HG03045 (cell line): ENCODE results near the gene OLFM1.
"Not testable (repeated sequence)": the region's sequence is repeated elsewhere in the genome, so short reads cannot be mapped to it uniquely, and the experiment has no call there.

Experiments
- ATAC-seq: cut with Tn5 transposase; IDR thresholded peaks from one replicate; pipeline ENCODE4 v1.9.1; 2021; ENCODE audit warnings: mild to moderate bottlenecking, moderate library complexity; ENCODE audit not compliant: unreplicated experiment

The OLFM1 gene

DNA sequence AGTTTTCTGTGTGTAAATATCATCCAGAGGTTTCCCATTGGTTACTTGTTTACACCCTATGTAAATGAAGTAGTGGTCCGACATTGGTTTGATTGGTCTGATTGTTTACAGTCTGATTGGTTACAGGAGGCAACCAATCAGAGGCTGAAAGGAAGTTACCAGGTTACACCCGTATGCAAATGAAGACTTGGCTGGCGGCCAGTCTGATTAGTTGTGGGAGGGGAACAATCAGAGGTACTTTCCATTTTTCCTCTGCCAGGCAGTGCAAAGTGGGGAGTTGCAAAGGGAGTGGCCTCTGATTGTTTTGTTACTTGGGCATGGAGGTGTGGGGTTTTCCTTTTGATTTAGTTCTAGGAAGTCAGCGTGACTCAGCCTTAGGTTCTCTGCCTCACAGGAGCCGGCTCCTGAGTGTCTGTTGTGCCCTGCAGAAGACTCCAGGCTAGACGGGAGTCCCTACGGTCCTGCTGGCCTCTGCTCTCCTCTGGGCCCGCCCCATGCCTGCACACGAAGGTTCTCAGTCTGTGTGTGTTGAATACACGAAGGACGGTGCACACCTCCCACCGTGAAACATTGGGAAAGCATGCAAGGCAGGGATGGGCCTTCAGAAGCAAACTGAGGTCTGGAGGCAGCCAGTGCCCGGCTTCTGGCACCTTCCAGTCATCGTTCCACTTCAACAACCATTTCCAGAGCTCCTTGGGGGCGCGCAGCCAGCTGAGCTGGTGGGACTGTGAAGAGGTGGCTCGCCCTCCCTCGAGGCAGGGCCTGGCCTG is 42.9 kb downstream of the OLFM1 start:
- no peak for ATAC-seq

DNA sequence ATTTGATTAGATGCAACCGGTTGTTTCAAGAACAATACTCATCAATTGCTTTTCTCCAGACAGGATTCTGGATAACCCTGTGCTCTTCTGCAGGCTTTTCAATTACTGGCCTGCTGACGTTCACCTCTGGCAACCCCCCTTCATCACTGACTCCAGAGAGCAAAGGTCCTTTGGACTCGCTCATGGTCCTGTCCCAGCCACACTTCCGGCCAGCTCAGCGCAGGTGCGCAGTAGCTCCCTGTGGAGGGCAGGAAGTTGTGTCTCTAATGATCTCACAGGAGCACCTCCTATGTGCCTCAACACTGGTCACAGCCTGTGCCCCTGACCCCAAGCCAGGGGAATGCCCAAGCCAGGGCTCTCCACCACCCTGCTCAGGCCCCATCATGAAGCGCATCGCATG is 44.0 kb downstream of the OLFM1 start:
- ATAC-seq = no peak

DNA sequence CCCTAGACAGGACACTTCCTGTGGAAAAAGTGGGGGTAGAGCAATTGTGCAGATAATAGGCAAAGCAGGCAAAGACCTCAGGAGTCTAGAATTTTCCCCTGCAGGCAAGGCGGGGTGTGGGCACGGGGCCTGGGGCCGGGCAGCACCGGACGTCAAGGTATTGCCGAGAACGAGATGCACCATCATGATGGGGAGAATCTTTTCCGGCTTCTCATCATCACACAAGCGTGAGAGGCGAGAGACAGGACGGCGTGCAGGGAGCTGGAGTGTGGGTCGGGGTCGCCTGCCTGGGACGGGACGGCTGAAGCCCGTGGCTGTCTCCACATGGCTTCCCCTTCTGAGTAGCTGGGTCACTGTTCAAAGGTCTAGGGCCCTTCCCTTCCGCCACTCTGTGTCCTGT is 44.5 kb downstream of the OLFM1 start:
- ATAC-seq = no peak

DNA sequence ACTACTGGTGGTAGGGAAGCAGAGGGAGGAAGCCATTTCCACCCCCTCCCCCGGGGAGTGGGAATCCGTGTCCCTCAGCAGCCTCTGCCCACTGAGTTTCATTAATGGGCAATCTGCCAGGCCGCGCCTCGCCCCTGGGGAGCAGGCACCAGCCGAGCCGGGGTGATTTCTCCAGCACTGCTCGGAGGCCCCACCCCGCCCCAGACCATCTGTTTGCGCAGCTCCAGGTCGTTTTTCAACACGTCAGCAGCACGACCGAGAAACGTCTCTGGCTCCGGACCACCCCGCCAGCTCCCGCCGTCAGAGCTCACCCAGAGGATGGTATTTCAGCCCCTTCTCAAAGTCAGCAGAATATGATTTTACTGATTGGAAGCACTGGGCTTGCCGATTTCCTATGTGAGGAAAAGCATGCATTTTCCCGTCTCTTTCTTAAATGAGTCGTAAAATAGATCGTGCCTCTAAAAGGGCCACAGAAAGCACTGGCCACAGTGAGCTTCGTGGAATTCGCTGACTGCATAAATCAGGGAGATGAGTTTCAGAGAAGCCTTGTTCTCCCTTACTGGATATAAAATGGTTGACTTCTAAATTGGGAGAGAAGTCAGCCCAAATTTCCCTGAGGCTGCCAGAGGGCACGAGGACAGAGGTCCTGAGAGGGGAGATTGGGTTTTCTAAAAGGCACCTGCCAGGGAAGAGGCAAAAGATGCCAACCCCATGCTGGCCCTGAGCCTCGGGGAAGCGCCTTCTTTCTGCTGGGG is 47.0 kb downstream of the OLFM1 start:
- ATAC-seq = no peak

DNA sequence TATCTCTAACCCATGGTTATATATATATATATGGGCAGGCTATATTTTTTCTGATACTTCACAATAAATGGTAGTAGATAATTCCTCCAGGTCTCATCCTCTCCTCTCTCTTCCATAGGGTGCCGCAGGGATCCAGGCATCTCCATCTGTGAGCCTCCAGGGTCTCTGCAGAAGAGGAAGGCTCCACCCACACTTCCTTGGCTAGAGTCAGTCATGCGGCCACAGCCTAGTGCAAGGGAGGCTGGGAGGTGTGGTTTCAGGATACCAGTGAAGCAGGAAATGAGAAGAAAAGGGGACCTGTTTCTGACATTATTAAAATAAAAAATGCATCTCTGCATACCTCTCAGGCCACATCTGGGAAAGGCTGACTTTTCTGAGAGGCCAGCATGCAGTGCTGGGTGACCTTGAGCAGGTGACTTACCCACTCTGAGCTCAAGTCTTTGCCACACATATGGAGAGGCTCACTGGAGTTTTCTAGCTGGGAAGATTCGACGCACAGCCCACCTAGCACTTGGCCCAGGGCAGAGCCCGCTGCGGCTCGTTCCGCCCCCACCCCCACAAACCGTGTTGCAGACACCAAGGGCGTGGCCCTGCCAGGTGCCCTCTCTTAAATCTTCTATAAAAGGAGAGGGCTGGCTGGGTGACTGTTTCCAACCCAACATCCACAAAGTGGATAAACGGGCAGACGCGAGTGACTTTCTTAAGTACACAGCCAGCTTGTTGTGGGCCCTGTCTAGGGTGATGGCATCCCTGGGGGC is 47.9 kb downstream of the OLFM1 start:
- ATAC-seq = no peak

DNA sequence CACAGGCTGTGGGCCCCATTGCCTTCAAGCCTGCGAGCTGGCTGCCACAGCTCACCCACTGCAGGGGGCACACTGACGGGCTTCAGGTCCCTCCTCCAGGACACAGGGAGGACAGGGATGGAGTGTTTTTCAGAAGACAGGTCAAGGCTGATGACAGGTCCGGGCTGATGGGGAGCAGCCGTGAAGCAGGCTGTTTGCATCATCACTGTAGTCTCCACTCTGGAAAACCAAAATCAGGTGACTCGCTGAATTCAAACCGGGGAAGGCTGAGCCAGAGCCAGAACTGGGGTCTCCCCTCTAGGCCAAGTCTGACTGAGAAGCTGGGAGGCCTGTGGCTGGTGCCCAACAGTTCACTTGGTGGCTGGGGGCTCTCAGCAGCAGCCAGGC is 48.5 kb downstream of the OLFM1 start:
- no peak for ATAC-seq

DNA sequence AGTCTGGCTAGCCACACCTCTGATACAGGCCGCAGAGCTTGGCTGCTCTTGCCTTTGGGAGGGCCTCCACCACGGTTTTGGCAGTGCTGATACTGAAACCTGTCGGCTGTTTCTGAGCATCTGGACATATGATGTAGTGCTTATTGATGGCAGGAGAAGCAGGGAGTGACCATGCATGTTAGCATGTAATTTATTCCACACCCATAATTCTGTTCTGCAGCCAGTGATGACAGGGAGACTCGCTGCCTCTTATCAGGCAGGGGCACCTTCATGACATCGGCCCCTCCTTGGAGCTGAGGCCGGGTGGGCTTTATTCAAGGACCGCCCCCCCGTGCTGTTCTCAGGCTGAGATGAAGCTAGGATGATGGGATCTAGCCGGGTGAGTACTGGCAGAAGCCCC is 49.0 kb downstream of the OLFM1 start:
- no peak for ATAC-seq

DNA sequence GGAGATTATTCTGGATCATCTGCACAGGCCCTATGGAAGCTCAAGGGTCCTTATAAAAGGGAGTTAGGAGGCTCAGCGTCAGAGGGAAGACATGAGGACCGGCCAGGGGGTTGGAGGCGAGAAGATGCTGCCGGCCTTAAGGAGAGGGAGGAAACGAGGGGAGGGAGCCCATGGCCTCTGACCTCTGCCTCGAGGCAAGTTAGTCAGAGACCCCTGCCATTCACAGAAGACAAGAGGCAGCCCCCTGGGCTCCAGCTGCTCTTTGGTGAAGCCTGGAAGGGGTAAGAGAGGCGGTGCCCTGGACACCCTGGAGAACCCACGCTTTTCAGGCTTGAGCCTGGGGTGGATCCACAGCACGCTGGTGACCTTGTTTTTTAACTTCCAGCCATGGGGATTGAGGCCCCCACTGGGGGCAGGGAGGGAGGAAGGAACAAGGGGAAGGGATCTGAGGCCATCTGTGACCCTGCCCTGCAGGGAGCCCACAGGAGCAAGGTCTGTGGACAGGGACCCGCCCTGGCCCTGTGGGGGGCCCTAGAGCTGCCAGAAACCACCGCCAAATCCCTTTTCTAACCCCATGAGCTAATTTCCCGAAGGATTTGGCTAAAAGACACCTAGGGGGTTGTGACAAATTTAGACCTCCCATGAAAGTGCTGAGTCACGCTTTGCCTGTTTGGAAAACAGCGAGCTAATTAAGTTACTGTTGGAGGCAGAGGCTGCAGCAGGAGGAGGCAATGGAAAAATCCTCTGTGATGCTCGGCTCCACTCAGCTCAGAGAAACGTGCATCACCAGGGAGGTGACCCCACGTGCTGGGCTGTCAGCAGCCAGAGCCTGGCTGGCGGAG is 49.7 kb downstream of the OLFM1 start:
- no peak for ATAC-seq

DNA sequence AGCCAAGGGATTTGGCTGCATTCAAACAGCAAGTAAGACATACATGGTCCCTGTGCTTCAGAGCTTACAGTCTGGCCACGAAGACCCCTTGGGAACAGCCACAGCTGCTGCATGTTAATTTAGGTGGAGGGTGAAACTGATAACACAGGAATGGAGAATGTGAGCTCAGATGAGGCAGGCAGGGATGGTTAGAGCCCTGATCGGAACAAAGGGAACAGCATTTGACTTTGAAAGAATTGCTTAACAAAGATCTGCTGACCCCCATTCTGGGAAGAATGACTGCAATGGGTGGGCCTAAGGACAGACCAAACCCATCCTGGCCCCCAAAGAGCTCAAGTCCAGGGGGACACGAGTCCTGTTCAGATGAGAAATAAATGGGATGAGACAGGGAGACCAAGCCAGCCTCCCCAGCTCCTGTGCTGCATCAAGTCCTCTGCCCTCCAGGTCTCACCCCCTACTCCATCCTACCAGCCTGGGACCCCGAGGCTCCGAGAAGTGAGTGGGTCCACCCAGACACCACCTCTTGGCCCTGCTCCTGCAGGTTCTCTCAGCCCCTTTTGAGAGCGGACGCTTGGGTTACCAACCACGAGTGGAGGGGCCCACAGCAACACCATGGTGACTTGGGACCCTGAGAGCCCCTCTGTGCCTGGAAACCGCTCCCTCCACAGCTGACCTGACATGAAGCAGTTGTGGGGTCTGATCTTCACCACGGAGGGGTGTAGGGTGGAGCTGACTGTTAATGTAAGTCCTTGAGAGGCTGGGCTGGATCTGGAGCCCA is 50.8 kb downstream of the OLFM1 start:
- ATAC-seq = no peak

DNA sequence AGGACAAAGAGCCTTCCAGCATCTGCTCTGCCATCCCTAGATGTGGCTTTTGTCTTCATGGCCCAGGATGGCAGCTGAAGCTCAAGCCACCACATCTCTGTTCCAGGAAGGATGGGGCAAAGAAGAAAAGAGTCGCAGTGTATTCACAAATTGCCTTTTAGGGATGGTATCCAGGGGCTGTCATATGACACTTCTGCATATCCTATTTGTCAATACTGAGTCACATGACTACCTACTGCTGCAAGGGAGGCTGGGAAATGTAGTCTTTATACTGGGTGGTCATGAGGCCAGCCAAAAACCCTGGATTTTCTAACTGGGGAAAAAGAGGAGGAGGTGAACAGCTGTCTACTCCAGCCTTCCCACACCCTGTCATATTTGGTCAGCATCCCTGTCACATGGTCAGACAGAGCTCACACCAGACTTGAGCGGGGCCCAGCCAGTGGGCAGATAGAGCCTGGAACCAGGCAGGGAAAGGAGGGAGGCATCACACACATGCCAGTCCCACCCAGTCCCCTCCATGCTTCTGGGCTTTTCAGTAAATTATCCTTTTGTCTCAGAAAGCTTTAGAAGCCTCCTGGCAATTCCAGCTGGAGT is 52.0 kb downstream of the OLFM1 start:
- ATAC-seq = no peak

DNA sequence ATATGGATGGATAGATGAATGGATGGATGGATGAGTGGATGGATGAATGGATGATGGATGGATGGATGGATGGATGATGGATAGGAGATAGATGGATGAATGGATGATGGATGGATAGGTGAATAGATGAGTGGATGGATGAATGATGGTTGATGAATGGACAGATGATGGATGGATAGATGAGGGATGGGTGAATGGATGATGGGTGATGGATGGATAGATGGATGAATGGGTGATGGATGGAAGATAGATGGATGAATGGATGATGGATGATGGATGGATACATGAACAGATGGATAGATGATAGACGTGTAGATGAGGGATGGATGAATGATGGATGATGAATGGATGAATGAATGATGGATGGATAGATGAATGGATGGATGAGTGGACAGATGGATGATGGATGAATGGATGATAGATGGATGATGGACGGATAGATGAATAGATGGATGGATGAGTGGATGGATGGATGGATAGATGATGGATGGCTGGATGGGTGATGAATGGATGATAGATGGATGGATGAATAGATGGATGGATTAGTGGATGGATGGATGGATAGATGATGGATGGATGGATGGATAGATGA is 53.8 kb downstream of the OLFM1 start:
- no peak for ATAC-seq

DNA sequence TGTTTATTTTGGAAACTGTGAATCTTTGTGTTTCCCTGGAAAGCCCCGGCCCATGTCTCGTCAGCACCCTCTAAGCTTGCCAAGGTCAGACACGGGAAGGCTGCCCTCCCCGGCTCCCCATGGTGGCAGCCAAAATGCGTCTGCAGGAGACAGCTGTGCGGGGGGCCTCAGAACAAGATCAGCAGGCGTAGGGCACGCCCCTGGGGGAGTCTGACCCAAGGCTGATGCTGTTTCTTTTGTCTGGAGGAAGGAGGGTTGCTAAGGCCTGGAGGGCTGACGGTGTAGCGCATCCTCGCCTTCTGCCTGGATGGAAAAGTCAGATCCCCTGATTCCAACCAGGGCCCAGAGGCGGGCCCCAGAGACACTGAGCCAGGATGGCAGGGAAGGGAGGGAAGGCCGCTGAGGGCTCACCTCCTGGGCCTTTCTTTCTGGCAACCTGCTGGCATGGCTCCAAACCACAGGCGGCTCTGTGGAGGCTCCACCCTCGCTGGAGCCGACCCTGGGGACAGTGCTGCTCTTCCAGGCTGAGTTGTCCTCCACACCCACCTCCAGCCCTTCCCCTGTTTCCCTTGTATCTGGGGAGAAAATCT is 57.2 kb downstream of the OLFM1 start:
- no peak for ATAC-seq

DNA sequence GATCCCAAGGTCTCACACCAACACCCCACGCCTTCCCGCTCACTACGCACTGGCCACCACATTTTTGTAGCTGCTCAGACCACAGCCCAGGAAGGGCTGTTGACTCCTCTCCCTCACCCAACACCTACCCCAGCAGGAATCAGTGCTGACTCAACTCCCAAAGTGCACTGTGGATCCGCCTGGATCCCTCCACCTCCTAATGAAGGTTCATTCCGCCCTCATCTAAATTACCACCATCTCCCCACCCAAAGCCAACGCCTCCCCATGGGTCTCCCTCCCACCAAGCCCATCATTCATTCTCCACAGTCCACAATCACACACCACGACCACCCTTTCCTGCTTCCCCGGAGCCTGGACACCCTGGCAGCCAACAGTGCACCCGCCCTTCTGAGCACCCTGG is 57.8 kb downstream of the OLFM1 start:
- no peak for ATAC-seq

DNA sequence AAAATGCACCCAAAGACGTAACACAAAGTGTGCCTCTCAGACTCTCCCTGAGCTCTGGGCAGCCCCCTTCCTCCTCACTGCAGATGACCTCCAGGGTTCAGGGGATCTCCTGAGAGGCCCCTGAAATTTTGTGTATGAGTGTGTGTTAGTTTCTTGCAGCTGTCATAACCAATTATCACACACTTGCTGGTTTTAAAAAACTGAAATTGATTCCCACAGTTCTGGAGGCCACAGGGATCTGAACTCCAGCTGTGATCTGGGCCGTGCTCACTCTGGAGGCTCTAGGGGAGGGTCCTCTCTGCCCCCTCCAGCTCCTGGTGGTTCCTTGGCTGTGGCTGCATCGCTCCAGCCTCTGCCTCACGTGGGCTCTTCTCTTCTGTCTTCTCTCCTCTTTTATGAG is 58.8 kb downstream of the OLFM1 start:
- no peak for ATAC-seq

DNA sequence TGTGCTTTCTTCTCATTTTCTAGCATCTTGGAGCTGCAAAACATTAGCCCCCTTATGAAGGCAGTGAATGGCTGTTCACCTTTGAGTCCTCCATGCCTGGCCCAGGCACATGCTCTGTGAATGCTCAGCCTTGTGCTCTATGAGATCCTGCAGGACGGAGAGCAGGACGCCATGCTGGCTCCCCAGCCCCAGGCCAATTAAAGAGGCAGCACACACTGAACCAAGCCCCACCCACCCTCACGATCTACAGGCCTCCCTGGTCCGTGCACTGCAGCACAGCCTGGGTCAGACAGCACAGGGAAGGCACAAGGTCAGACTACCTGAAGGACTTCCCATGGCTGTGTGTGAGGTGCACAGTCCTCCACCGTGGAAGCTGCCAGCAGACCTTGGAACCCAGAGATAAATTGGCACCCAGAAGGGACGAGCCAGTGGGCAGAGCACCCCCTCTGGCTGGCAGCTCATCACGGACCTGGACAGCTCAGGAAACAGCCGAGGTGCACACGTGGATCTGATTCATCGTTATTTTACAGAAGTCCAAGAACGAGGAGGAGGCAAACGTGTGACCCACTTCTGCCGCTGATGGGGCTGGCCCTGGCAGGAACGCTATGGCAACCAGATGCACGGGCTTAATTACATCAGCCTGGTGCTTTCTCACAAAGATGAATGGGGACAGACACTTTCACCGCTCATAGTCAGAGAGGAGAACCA is 59.5 kb downstream of the OLFM1 start:
- no peak for ATAC-seq

DNA sequence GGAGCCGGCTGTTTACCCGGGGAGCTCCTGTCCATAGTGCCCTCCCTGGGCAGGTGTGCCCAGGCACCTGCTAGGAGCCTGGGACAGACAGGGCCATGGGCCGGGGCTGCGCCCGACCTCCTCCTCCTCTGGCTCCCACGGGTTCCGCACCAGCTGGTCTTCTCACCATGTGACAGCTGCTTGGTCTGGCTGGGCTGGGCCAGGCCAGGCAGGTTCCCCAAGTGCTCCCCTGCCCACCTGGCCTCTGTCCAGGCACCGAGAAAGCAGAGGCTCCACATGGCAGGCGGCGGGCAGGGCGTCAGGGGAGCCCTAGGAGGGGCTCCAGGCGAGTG is 60.0 kb downstream of the OLFM1 start:
- no peak for ATAC-seq

DNA sequence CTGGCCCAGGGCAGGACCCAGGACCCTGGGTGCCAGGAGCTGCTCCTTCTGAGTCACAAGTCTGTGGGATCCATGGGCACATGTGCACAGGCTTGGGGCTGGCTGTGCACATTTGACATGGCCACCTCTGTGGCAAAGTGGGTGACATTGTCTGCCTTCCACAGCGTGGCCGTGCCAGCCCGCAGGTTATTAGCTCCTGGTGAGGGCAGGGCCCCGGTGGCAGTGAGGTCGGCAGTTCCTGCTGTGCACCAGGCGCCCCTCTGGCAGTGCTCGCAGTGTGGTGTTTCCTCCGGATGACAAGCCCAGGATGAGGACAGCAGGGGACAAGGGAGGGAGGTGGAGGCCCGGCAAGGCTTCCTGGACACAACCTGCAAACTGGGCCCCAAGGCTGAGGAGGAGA is 60.5 kb downstream of the OLFM1 start:
- no peak for ATAC-seq

DNA sequence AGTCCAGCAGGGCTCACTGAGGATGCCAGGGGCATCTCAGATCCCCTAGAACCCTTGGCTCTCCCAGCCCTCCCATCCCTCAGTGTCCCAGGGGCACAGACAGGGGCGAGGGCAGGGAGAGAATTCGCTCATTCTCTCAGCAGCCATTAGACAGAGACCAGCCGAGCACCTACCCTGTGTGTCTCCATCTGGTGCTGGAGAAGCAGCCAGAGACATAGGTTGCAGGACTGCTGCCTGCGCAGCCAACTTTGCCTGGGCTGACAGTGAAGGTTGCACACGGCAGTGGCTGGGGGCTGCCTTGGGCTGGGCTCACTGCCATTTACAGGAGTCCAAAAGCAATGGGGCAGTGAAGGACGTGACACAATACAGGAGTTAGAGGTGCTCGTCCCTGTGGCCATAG is 60.9 kb downstream of the OLFM1 start:
- ATAC-seq = no peak

DNA sequence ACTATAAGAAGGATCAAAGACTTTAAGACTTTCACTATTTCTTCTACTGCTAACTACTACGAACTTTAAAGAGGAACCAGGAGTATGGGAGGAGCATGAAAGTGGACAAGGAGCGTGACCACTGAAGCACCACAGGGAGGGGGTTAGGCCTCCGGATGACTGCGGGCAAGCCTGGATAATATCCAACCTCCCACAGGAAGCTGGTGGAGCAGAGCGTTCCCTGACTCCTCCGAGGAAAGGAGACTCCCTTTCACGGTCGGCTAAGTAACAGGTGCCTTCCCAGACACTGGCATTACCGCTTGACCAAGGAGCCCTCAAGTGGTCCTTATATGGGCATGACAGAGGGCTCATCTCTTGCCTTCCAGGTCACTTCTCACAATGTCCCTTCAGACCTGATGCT is 62.4 kb downstream of the OLFM1 start:
- ATAC-seq = not testable (repeated sequence)
